ENCODE results near the gene ZEB1.
"Not testable (repeated sequence)": the region's sequence is repeated elsewhere in the genome, so short reads cannot be mapped to it uniquely, and the experiment has no call there.

Gene ZEB1

GRCh38 chr10:31372439-31372838, 53.4 kb downstream of the ZEB1 start:
- DNase-seq: no peak

- DNase-seq: no peak
Observed at GRCh38 chr10:31374146-31374696, 55.2 kb downstream of the ZEB1 start.

- no peak for DNase-seq
Observed at GRCh38 chr10:31381171-31381570, 62.2 kb downstream of the ZEB1 start.

GRCh38 chr10:31381766-31382316, 62.8 kb downstream of the ZEB1 start:
- DNase-seq: no peak

- no peak for DNase-seq
Observed at GRCh38 chr10:31383810-31384588, 65.0 kb downstream of the ZEB1 start.

GRCh38 chr10:31384589-31384949, 65.6 kb downstream of the ZEB1 start:
- no peak for DNase-seq

- no peak for DNase-seq
Observed at GRCh38 chr10:31390804-31391203, 71.8 kb downstream of the ZEB1 start.

GRCh38 chr10:31393844-31394243, 74.8 kb downstream of the ZEB1 start:
- no peak for DNase-seq

- no peak for DNase-seq
Observed at GRCh38 chr10:31395695-31396094, 76.7 kb downstream of the ZEB1 start.

GRCh38 chr10:31396376-31396775, 77.4 kb downstream of the ZEB1 start:
- DNase-seq: no peak

- no peak for DNase-seq
Observed at GRCh38 chr10:31397852-31398251, 78.8 kb downstream of the ZEB1 start.

- no peak for DNase-seq
Observed at GRCh38 chr10:31399171-31399570, 80.2 kb downstream of the ZEB1 start.

GRCh38 chr10:31399631-31400030, 80.6 kb downstream of the ZEB1 start:
- no peak for DNase-seq

GRCh38 chr10:31401287-31401686, 82.3 kb downstream of the ZEB1 start:
- no peak for DNase-seq

GRCh38 chr10:31404640-31405039, 85.6 kb downstream of the ZEB1 start:
- peak; percentile 1 for DNase-seq

GRCh38 chr10:31405829-31406228, 86.8 kb downstream of the ZEB1 start:
- not testable (repeated sequence) for DNase-seq

GRCh38 chr10:31412397-31412796, 93.4 kb downstream of the ZEB1 start:
- DNase-seq: not testable (repeated sequence)

GRCh38 chr10:31413325-31413724, 94.3 kb downstream of the ZEB1 start:
- no peak for DNase-seq

- DNase-seq: no peak
Observed at GRCh38 chr10:31418481-31418880, 99.5 kb downstream of the ZEB1 start.

GRCh38 chr10:31419394-31420063, 100.5 kb downstream of the ZEB1 start:
- DNase-seq: no peak

GRCh38 chr10:31421322-31421721, 102.3 kb downstream of the ZEB1 start:
- DNase-seq: no peak

- DNase-seq: no peak
Observed at GRCh38 chr10:31422634-31423033, 103.6 kb downstream of the ZEB1 start.

GRCh38 chr10:31424473-31424872, 105.5 kb downstream of the ZEB1 start:
- DNase-seq: no peak

- DNase-seq: no peak
Observed at GRCh38 chr10:31426401-31426800, 107.4 kb downstream of the ZEB1 start.

All from CD4-positive, alpha-beta T cell treated with Interleukin-6 for 4 hours (primary cell).